MCF 10A (cell line): Measurements from ENCODE around the gene GDF11. TPM values are rescaled to one million over a fixed set of nuclear protein-coding genes. Genes with fewer than 3 reads are reported as not detected.

Experiments used
- BruUV-seq: library from RNA; stranded (reverse); fragments of 400-500 nt; replicated peaks from 2 replicates; lab custom pipeline; 2021; lab: Mats Ljungman, UMichigan
- CTCF ChIA-PET: fragments of 300-600 bp; sonication (Branson Sonifier 250); formaldehyde crosslinking; extraction: SDS; loops from one replicate; lab custom pipeline; 2021; ENCODE audit warnings: antibody characterized with exemption, inconsistent platforms; lab: Yijun Ruan, JAX
- POLR2A ChIA-PET: fragments of 300-600, 350-650 bp; sonication (Branson Sonifier 250); formaldehyde crosslinking; extraction: SDS; loops from one replicate; lab custom pipeline; 2020; ENCODE audit warnings: antibody characterized with exemption, inconsistent platforms; lab: Yijun Ruan, JAX
- DNase-seq: peaks from one replicate; pipeline ENCODE4 v3.0.0-alpha.2; 2018; ENCODE audit not compliant: unreplicated experiment
- H3K27ac Mint-ChIP-seq: one replicate; pipeline ENCODE4 v1.8.0; 2022; ENCODE audit warnings: mild to moderate bottlenecking, low read depth, mixed read lengths; ENCODE audit not compliant: unreplicated experiment
- H3K27me3 Mint-ChIP-seq: one replicate; pipeline ENCODE4 v1.8.0; 2022; ENCODE audit warnings: mixed read lengths; ENCODE audit not compliant: insufficient read depth, unreplicated experiment
- H3K36me3 Mint-ChIP-seq: one replicate; pipeline ENCODE4 v1.8.0; 2022; ENCODE audit warnings: mild to moderate bottlenecking, moderate library complexity, mixed read lengths; ENCODE audit not compliant: insufficient read depth, unreplicated experiment
- H3K4me1 Mint-ChIP-seq: one replicate; pipeline ENCODE4 v1.8.0; 2022; ENCODE audit warnings: mixed read lengths; ENCODE audit not compliant: insufficient read depth, unreplicated experiment
- H3K4me3 Mint-ChIP-seq: one replicate; pipeline ENCODE4 v1.8.0; 2022; ENCODE audit warnings: mild to moderate bottlenecking, moderate library complexity, mixed read lengths; ENCODE audit not compliant: unreplicated experiment
- H3K9me3 Mint-ChIP-seq: one replicate; pipeline ENCODE4 v1.8.0; 2022; ENCODE audit warnings: mixed read lengths; ENCODE audit not compliant: unreplicated experiment
- CTCF ChIP-seq: fragments of 200-600 bp; IDR thresholded peaks from one replicate; pipeline ENCODE4 v1.8.0; 2022; ENCODE audit warnings: antibody characterized with exemption, mild to moderate bottlenecking; ENCODE audit not compliant: unreplicated experiment
- intact Hi-C: fragments of 100-400 bp; cut with micrococcal nuclease; formaldehyde crosslinking; loops from 2 replicates; pipeline ENCODE4 v1.14.1; 2022
- total RNA-seq: library from RNA; stranded (reverse); gene quantifications from 2 replicates; pipeline ENCODE4 v1.2.3, GENCODE V29; 2022

Gene GDF11
- total RNA-seq, 1 experiment from 2014 or later = 1.9 TPM

- ChIA-PET CTCF (interaction anchor here (0.6 to 2.8 kb wide), 7 partner anchors 10 to 266 kb away, joined by 3 to 40 read pairs (median 3); partner anchors contain the start of gene RDH5), POLR2A (interaction anchor here (0.6 to 3.1 kb wide), 23 partner anchors 9 to 719 kb away, joined by 3 to 41 read pairs (median 5); partner anchors contain the start of genes BLOC1S1, DNAJC14, ORMDL2 and PYM1)
- peaks cover 34% of the 10 kb centered on the region for H3K36me3 Mint-ChIP-seq
- TF ChIP-seq CTCF = no peak
- H3K4me3 Mint-ChIP-seq = peak overlapping the region; percentile 76
- DNase-seq = no peak
- no peaks in the 10 kb centered on the region for H3K9me3 Mint-ChIP-seq
- intact Hi-C loops = loop anchor here (2.0 to 10.0 kb wide), 3 partner anchors 49 to 495 kb away; partner anchors contain the start of genes NABP2 and RNF41
- H3K27ac Mint-ChIP-seq = peak overlapping the region; percentile 82
- no peaks in the 10 kb centered on the region for H3K27me3 Mint-ChIP-seq
- BruUV-seq = no TSS peak
- peaks cover 22% of the 10 kb centered on the region for H3K4me1 Mint-ChIP-seq
These were observed 12.8 kb upstream of the GDF11 start for GRCh38 chr12:55729819-55730818.

- no peak overlapping the region for H3K4me3 Mint-ChIP-seq
- no peaks in the 10 kb centered on the region for H3K27me3 Mint-ChIP-seq
- TF ChIP-seq CTCF = no peak
- intact Hi-C loops = loop anchor here (10.0 kb wide), 2 partner anchors 463 to 493 kb away; partner anchors contain the start of genes NABP2 and RNF41
- ChIA-PET POLR2A (no interaction called here), CTCF (interaction anchor here (0.6 to 1.0 kb wide), 2 partner anchors 11 to 386 kb away, joined by 3 to 5 read pairs; no protein-coding TSS in a partner anchor)
- H3K27ac Mint-ChIP-seq = no peak overlapping the region
- no peaks in the 10 kb centered on the region for H3K9me3 Mint-ChIP-seq
- no peak for DNase-seq
- H3K4me1 Mint-ChIP-seq = peaks cover 24% of the 10 kb centered on the region
- H3K36me3 Mint-ChIP-seq = peaks cover 12% of the 10 kb centered on the region
- no TSS peak for BruUV-seq
These were observed 10.6 kb upstream of the GDF11 start for GRCh38 chr12:55732288-55732687.

DNA sequence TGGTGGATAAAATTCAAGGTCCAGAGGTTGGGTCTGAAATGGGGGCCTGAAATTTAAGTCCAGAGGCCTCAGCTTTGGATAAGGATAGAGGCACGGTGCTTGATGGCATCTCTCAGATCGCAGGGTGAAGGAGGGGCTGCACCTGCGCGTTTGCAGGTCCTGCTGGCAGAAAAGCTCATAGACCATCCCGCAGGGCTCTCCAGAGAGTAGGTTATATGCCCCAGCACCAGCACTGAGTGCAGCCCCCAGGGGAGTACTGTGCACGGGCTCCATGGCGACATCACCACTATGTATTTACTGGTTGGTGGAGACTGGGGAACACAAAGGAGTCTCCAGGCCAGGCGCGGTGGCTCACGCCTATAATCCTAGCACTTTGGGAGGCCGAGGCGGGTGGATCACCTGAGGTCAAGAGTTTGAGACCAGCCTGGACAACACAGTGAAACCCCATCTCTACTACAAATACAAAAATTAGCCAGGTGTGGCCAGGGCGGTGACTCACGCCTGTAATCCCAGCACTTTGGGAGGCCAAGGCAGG is 9.8 kb upstream of the GDF11 start:
- Mint-ChIP-seq H3K4me1 (peaks cover 29% of the 10 kb centered on the region), H3K4me3 (no peak overlapping the region), H3K9me3 (no peaks in the 10 kb centered on the region), H3K36me3 (peaks cover 6% of the 10 kb centered on the region), H3K27me3 (no peaks in the 10 kb centered on the region), H3K27ac (no peak overlapping the region)
- intact Hi-C loops = loop anchor here (10.0 kb wide), 2 partner anchors 462 to 492 kb away; partner anchors contain the start of genes NABP2 and RNF41
- DNase-seq = no peak
- ChIA-PET CTCF (interaction anchor here (0.6 kb wide), 1 partner anchor 27 kb away, joined by 3 read pairs; no protein-coding TSS in a partner anchor), POLR2A (no interaction called here)
- BruUV-seq = no TSS peak
- TF ChIP-seq CTCF = no peak
